ENCODE data around the gene DOCK3.

The DOCK3 gene

GRCh38 chr3:51426921-51427320 is 752.2 kb downstream of the DOCK3 start:
- no peak for DNase-seq (ENCODE audit: low read depth)

- no peak for DNase-seq (ENCODE audit: low read depth)
These were observed 754.4 kb downstream of the DOCK3 start for GRCh38 chr3:51429138-51429537.
